Measurements from ENCODE around the gene PAQR6.

PAQR6 gene

DNA sequence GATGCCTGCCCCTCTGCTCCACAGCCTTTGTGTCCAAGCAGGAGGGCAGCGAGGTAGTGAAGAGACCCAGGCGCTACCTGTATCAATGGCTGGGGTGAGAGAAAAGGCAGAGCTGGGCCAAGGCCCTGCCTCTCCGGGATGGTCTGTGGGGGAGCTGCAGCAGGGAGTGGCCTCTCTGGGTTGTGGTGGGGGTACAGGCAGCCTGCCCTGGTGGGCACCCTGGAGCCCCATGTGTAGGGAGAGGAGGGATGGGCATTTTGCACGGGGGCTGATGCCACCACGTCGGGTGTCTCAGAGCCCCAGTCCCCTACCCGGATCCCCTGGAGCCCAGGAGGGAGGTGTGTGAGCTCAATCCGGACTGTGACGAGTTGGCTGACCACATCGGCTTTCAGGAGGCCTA is 5.1 kb downstream of the PAQR6 start:
- no peak overlapping the region for H3K9ac ChIP-seq (ENCODE audit: low read length)
- H3K27me3 ChIP-seq (ENCODE audit: control insufficient read depth, insufficient read depth, low read length): peaks cover 21% of the 10 kb centered on the region
- peaks cover 5% of the 10 kb centered on the region for H3K36me3 ChIP-seq (ENCODE audit: control insufficient read depth, insufficient read depth, low read length)
- no peak overlapping the region for H3K27ac ChIP-seq (ENCODE audit: low read depth, low read length)
- peaks cover 3% of the 10 kb centered on the region for H3K4me1 ChIP-seq (ENCODE audit: control insufficient read depth, insufficient read depth, low read length)
- no peak overlapping the region for H3K4me3 ChIP-seq (ENCODE audit: low read length)

DNA sequence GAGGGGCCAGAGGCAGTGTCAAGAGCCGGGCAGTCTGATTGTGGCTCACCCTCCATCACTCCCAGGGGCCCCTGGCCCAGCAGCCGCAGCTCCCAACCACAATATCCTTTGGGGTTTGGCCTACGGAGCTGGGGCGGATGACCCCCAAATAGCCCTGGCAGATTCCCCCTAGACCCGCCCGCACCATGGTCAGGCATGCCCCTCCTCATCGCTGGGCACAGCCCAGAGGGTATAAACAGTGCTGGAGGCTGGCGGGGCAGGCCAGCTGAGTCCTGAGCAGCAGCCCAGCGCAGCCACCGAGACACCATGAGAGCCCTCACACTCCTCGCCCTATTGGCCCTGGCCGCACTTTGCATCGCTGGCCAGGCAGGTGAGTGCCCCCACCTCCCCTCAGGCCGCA is 5.9 kb downstream of the PAQR6 start, which contains the start of gene BGLAP:
Gene BGLAP, plus strand, starts transcription at position 259 of the 400 bp plus-strand sequence. Its CDS starts 48 bp downstream, at position 307.
- H3K4me1 ChIP-seq (ENCODE audit: control insufficient read depth, insufficient read depth, low read length): no peaks in the 10 kb centered on the region
- peaks cover 5% of the 10 kb centered on the region for H3K36me3 ChIP-seq (ENCODE audit: control insufficient read depth, insufficient read depth, low read length)
- H3K27ac ChIP-seq (ENCODE audit: low read depth, low read length): no peak within 1 kb of the TSS
- H3K27me3 ChIP-seq (ENCODE audit: control insufficient read depth, insufficient read depth, low read length): peaks cover 21% of the 10 kb centered on the region
- no peak within 1 kb of the TSS for H3K4me3 ChIP-seq (ENCODE audit: low read length)
- H3K9ac ChIP-seq (ENCODE audit: low read length): no peak within 1 kb of the TSS

DNA sequence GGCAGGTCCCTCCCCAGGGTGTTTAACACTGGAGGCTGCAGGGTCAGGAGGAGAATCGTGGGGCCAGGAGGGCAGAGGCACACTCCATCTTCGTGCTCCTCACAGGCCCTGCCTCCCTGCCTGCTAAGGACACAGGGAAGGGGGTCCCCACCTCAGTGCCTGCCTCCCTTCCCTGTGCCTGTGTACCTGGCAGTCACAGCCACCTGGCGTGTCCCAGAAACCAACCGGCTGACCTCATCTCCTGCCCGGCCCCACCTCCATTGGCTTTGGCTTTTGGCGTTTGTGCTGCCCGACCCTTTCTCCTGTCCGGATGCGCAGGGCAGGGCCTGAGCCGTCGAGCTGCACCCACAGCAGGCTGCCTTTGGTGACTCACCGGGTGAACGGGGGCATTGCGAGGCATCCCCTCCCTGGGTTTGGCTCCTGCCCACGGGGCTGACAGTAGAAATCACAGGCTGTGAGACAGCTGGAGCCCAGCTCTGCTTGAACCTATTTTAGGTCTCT is 6.5 kb downstream of the PAQR6 start:
- Histone ChIP-seq H3K36me3 (ENCODE audit: control insufficient read depth, insufficient read depth, low read length) (peaks cover 8% of the 10 kb centered on the region), H3K27me3 (ENCODE audit: control insufficient read depth, insufficient read depth, low read length) (peaks cover 17% of the 10 kb centered on the region), H3K27ac (ENCODE audit: low read depth, low read length) (no peak overlapping the region), H3K9ac (ENCODE audit: low read length) (no peak overlapping the region), H3K4me3 (ENCODE audit: low read length) (no peak overlapping the region), H3K4me1 (ENCODE audit: control insufficient read depth, insufficient read depth, low read length) (no peaks in the 10 kb centered on the region)

DNA sequence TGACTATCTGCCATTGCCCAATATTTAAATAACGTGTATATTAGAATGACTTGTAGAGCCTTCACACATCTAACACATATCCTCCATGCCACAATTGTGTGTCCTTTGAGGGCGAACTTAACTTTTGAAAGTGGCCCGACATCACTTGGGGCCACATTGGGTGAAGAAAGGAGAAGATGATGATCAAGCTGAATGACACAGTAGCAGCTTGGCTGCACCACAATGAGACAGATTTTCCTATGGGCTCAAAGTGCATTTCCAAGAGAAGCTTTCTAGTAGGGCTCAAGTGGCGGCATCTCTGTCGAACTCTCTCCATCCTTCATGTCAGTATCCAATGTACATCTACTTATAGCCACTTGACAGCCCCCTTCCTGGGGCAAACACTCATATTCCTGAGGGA is 9.6 kb downstream of the PAQR6 start:
- Histone ChIP-seq H3K4me1 (ENCODE audit: control insufficient read depth, insufficient read depth, low read length) (no peaks in the 10 kb centered on the region), H3K27me3 (ENCODE audit: control insufficient read depth, insufficient read depth, low read length) (no peaks in the 10 kb centered on the region), H3K36me3 (ENCODE audit: control insufficient read depth, insufficient read depth, low read length) (peaks cover 20% of the 10 kb centered on the region), H3K9ac (ENCODE audit: low read length) (no peak overlapping the region), H3K27ac (ENCODE audit: low read depth, low read length) (no peak overlapping the region), H3K4me3 (ENCODE audit: low read length) (no peak overlapping the region)

DNA sequence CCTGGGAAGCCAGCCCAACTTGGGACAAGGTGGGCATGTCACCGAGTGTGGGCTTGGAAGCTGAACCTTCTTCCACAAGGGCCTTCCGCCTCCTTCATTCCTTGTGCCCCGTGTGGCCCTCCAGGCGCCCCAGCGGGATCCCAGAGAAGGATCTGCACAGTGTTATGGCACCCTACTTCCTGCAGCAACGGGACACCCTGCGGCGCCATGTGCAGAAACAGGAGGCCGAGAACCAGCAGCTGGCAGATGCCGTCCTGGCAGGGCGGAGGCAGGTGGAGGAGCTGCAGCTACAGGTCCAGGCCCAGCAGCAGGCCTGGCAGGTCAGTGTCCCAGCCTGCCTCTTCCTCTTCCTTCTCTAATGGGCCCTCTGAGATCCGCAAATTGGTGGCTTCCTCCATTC is 11.7 kb downstream of the PAQR6 start:
- no peaks in the 10 kb centered on the region for H3K27me3 ChIP-seq (ENCODE audit: control insufficient read depth, insufficient read depth, low read length)
- no peaks in the 10 kb centered on the region for H3K4me1 ChIP-seq (ENCODE audit: control insufficient read depth, insufficient read depth, low read length)
- no peak overlapping the region for H3K9ac ChIP-seq (ENCODE audit: low read length)
- peaks cover 20% of the 10 kb centered on the region for H3K36me3 ChIP-seq (ENCODE audit: control insufficient read depth, insufficient read depth, low read length)
- H3K4me3 ChIP-seq (ENCODE audit: low read length): no peak overlapping the region
- no peak overlapping the region for H3K27ac ChIP-seq (ENCODE audit: low read depth, low read length)

DNA sequence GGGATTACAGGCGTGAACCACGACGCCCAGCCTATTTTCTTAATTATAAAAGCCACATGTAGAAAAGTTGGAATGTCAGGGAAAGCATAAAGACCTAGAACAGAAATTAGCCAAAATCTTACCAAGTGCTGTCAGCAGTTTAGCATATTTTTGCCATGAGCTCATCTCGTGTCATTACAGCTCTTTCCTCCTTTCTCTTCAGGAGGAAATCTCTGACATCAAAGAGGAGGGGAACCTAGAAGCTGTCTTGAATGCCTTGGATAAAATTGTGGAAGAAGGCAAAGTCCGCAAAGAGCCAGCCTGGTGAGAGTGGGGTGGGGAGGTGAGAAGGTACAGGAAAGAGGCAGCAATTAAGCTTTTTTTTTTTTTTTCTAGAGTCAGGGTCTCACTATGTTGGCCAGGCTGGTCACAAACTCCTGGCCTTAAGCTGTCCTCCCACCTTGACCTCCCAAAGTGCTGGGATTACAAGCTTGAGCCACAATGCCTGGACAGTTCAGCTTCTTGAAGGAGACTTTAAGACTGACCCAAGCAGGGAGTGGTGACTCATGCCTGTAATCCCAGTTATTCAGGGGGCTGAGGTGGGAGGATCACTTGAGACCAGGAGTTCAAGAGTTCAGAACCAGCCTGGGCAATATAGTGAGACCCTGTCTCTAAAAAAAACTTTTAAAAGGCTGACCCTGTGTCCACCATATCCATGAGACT is 14.3 kb downstream of the PAQR6 start:
- H3K27ac ChIP-seq (ENCODE audit: low read depth, low read length): no peak overlapping the region
- H3K4me1 ChIP-seq (ENCODE audit: control insufficient read depth, insufficient read depth, low read length): peaks cover 7% of the 10 kb centered on the region
- H3K9ac ChIP-seq (ENCODE audit: low read length): no peak overlapping the region
- H3K27me3 ChIP-seq (ENCODE audit: control insufficient read depth, insufficient read depth, low read length): no peaks in the 10 kb centered on the region
- H3K36me3 ChIP-seq (ENCODE audit: control insufficient read depth, insufficient read depth, low read length): peaks cover 15% of the 10 kb centered on the region
- H3K4me3 ChIP-seq (ENCODE audit: low read length): no peak overlapping the region

DNA sequence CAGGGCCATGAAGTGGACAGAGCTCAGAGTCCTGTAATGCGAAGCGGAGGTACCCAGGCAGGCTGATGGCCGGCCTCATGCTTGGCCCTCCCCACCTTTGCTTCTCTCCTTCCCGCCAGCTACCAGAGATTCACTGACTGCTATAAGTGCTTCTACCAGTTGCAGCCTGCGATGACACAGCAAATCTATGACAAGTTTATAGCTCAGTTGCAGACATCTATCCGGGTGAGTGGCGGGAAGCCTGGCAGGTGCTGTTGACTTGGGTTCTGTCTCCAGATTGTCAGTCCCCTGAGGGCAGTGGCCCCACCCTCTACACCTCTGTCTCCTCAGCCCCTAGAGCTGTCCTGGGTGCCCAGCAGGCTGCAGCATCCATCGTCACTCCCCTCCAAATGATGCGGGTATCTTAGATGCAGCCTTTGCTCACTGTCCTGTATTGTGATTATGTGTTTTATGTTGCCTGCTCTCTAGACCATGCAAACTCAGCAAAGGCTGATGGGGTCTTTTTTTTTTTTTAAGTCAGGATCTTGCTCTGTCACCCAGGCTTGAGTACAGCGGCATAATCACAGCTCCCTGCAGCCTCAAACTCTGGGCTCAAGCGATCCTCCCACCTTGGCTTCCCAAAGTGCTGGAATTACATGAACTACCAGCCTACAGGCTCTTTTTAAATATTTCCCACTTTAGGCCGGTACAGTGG is 15.5 kb downstream of the PAQR6 start:
- H3K4me1 ChIP-seq (ENCODE audit: control insufficient read depth, insufficient read depth, low read length): peaks cover 7% of the 10 kb centered on the region
- H3K27ac ChIP-seq (ENCODE audit: low read depth, low read length): no peak overlapping the region
- H3K27me3 ChIP-seq (ENCODE audit: control insufficient read depth, insufficient read depth, low read length): no peaks in the 10 kb centered on the region
- H3K9ac ChIP-seq (ENCODE audit: low read length): no peak overlapping the region
- peaks cover 15% of the 10 kb centered on the region for H3K36me3 ChIP-seq (ENCODE audit: control insufficient read depth, insufficient read depth, low read length)
- no peak overlapping the region for H3K4me3 ChIP-seq (ENCODE audit: low read length)

DNA sequence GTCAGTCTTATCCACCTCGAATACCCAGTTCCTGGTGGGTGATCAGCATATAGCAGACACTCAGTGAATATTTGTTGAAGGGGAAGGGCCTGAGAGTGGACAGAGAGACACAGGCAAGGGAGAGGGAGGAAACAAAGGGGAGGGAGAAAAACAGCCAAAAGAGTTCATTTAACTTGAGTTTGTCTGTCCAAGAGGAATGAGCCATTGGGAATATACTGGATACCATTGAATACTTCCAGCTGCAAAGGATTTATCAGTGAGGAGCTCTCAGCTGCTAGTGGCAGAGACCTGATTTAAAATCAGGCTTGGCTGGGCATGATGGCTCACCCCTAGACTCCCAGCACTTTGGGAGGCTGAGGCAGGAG is 17.4 kb downstream of the PAQR6 start:
- Histone ChIP-seq H3K27me3 (ENCODE audit: control insufficient read depth, insufficient read depth, low read length) (no peaks in the 10 kb centered on the region), H3K9ac (ENCODE audit: low read length) (no peak overlapping the region), H3K4me1 (ENCODE audit: control insufficient read depth, insufficient read depth, low read length) (peaks cover 7% of the 10 kb centered on the region), H3K27ac (ENCODE audit: low read depth, low read length) (no peak overlapping the region), H3K36me3 (ENCODE audit: control insufficient read depth, insufficient read depth, low read length) (peaks cover 7% of the 10 kb centered on the region), H3K4me3 (ENCODE audit: low read length) (no peak overlapping the region)

DNA sequence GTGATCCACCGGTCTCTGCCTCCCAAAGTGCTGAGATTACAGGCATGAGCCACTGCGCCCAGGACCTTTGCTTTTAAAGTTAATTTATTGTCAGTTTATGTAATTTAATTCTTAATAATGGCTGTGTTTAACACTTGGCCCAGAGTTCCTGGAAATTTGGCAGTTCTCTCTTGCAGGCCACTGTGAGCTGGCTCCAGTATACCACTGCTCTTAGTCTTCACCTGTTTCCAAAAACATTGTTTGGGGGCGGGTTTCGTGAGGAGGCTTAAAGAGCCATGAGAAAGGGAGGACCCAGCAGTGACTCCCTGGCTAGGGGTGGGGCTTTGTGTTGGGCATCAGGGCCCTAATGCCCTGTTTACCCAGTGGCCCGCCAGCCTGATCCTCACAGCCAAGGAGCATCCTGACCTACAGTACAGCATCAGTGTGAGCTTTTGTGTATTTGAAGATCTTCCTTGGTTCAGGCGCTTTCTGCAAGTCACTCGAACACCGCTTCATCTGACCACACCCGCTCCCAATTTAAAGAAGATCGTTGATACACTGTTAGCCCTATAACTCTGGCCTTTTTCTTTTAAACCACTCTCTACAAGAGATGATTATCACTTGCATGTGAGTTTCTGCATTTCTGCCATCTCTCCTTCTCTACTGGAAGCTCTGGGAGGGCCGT is 17.9 kb downstream of the PAQR6 start:
- no peaks in the 10 kb centered on the region for H3K27me3 ChIP-seq (ENCODE audit: control insufficient read depth, insufficient read depth, low read length)
- H3K36me3 ChIP-seq (ENCODE audit: control insufficient read depth, insufficient read depth, low read length): peaks cover 7% of the 10 kb centered on the region
- no peak overlapping the region for H3K9ac ChIP-seq (ENCODE audit: low read length)
- H3K4me1 ChIP-seq (ENCODE audit: control insufficient read depth, insufficient read depth, low read length): peaks cover 7% of the 10 kb centered on the region
- no peak overlapping the region for H3K27ac ChIP-seq (ENCODE audit: low read depth, low read length)
- H3K4me3 ChIP-seq (ENCODE audit: low read length): no peak overlapping the region

DNA sequence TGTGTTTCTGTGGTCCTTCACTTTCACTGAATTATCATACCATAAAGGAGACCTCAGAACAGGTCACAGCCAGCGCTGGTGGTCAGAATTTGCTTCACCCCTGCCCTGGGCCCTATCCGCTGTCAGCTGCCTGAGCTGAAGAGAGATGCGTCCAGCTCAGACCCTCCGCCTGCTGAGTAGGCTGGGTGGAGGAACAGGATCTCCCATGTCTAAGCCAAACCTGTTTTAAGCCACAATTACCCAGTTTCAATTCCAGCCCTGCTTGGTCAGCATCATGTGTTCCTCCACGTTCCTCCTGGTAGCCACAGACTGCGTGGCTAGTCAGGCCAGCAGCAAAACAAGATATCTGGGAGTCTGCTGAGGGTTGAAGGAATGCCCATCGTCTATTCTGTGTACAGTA is 19.4 kb downstream of the PAQR6 start:
- Histone ChIP-seq H3K4me1 (ENCODE audit: control insufficient read depth, insufficient read depth, low read length) (peaks cover 7% of the 10 kb centered on the region), H3K27ac (ENCODE audit: low read depth, low read length) (no peak overlapping the region), H3K4me3 (ENCODE audit: low read length) (no peak overlapping the region), H3K36me3 (ENCODE audit: control insufficient read depth, insufficient read depth, low read length) (peaks cover 5% of the 10 kb centered on the region), H3K9ac (ENCODE audit: low read length) (no peak overlapping the region), H3K27me3 (ENCODE audit: control insufficient read depth, insufficient read depth, low read length) (no peaks in the 10 kb centered on the region)

DNA sequence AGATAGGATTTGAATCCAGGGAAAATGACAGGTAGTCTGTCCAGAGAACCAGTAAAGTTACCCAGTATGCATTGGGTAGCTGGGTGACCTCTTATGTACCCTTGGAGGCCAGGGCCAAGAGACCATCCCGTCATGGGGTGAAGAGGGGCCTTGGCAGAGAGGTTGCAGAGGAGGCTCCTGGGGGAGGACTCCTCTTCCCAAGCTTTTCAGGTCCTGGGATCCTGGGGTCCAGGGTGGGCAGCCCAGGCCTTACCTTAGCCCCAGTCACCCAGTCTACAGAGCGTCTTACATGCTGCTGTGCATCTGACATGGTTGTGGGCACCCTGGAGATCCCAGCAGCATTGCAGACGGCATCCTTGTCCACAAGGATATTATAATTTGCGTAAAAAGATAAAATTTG is 21.1 kb downstream of the PAQR6 start:
- H3K4me3 ChIP-seq (ENCODE audit: low read length): no peak overlapping the region
- H3K9ac ChIP-seq (ENCODE audit: low read length): no peak overlapping the region
- peaks cover 7% of the 10 kb centered on the region for H3K4me1 ChIP-seq (ENCODE audit: control insufficient read depth, insufficient read depth, low read length)
- no peak overlapping the region for H3K27ac ChIP-seq (ENCODE audit: low read depth, low read length)
- H3K36me3 ChIP-seq (ENCODE audit: control insufficient read depth, insufficient read depth, low read length): peaks cover 15% of the 10 kb centered on the region
- H3K27me3 ChIP-seq (ENCODE audit: control insufficient read depth, insufficient read depth, low read length): no peaks in the 10 kb centered on the region

DNA sequence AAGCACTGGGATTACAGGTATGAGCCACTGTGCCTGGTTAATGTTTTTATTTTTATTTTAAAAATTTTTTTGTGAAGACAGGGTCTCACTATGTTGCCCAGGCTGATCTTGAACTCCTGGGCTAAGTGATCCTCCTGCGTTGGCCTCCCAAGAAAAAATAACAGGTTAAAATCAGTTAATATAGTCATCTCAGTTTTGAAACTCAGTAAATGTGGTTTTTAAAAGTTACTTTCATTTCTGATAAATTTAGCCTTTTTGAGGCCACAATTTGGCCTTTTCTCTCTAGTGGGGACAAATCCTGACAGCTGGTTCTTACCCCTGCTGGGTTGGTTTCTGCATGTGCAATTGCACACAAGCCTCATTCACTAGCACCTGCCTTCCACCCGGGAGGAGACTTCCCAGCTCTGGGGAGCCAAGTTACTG is 21.7 kb downstream of the PAQR6 start:
- Histone ChIP-seq H3K4me1 (ENCODE audit: control insufficient read depth, insufficient read depth, low read length) (peaks cover 7% of the 10 kb centered on the region), H3K27me3 (ENCODE audit: control insufficient read depth, insufficient read depth, low read length) (no peaks in the 10 kb centered on the region), H3K9ac (ENCODE audit: low read length) (no peak overlapping the region), H3K36me3 (ENCODE audit: control insufficient read depth, insufficient read depth, low read length) (peaks cover 19% of the 10 kb centered on the region), H3K27ac (ENCODE audit: low read depth, low read length) (no peak overlapping the region), H3K4me3 (ENCODE audit: low read length) (no peak overlapping the region)

Measured in rectal smooth muscle tissue (tissue), 1 donor.